ENCODE measurements around the gene HCN1. TPM values are rescaled to one million over a fixed set of nuclear protein-coding genes. Genes with fewer than 3 reads are reported as not detected.

The HCN1 gene
- total RNA-seq = not detected in 2 replicates

GRCh38 chr5:45696206-45696836 is at the start of gene HCN1:
HCN1 (minus strand) TSS chr5:45696380.

